DND-41 (cell line): Measurements from ENCODE around the gene BRPF1.

ENCODE experiments used
- ATAC-seq: fragments of 200-7000 bp; cut with Tn5 transposase; 3 replicates; pipeline ENCODE4 v1.9.1; 2021; ENCODE audit warnings: low read depth; ENCODE audit not compliant: insufficient read depth
- DNase-seq: peaks from one replicate; pipeline ENCODE4 v3.0.0-alpha.2; 2020
- H2AFZ ChIP-seq: 2 replicates; pipeline ENCODE4 v1.6.0; 2012; ENCODE audit warnings: low read depth, low read length
- H3K27ac ChIP-seq: 2 replicates; pipeline ENCODE4 v1.5.1; 2012; ENCODE audit warnings: low read length, inconsistent platforms
- H3K27me3 ChIP-seq: fragments of 200-600 bp; sonication (generic); 2 replicates; pipeline ENCODE4 v1.6.0; 2012; ENCODE audit warnings: low read length, mild to moderate bottlenecking, inconsistent platforms; ENCODE audit not compliant: insufficient read depth, poor library complexity
- H3K36me3 ChIP-seq: 2 replicates; pipeline ENCODE4 v1.5.1; 2012; ENCODE audit warnings: low read length, inconsistent platforms; ENCODE audit not compliant: insufficient read depth
- H3K4me1 ChIP-seq: 2 replicates; pipeline ENCODE4 v1.5.1; 2012; ENCODE audit warnings: mild to moderate bottlenecking, low read length; ENCODE audit not compliant: insufficient read depth
- H3K4me2 ChIP-seq: 2 replicates; pipeline ENCODE4 v1.6.0; 2012; ENCODE audit warnings: mild to moderate bottlenecking, moderate library complexity, low read length, inconsistent platforms; ENCODE audit not compliant: insufficient read depth
- H3K4me3 ChIP-seq, 2 experiments: fragments of 200-600 bp in 1 of 2; shearing (Covaris generic) in 1 of 2; 2 replicates each; pipeline ENCODE4 v1.5.1; 2012 to 2016; ENCODE audit warnings: inconsistent platforms in 2 of 2, low read length in 2 of 2, mild to moderate bottlenecking in 2 of 2, low read depth in 1 of 2, moderate library complexity in 1 of 2
- H3K79me2 ChIP-seq: 2 replicates; pipeline ENCODE4 v1.6.0; 2012; ENCODE audit warnings: low read length, inconsistent platforms; ENCODE audit not compliant: insufficient read depth
- H3K9ac ChIP-seq: 2 replicates; pipeline ENCODE4 v1.6.0; 2012; ENCODE audit warnings: low read depth, mild to moderate bottlenecking, inconsistent platforms, low read length, moderate library complexity
- H3K9me3 ChIP-seq: 2 replicates; pipeline ENCODE4 v1.5.1; 2012; ENCODE audit warnings: low read length, moderate library complexity, mild to moderate bottlenecking, inconsistent platforms; ENCODE audit not compliant: insufficient read depth, severe bottlenecking
- H4K20me1 ChIP-seq: 2 replicates; pipeline ENCODE4 v1.6.0; 2012; ENCODE audit warnings: low read length; ENCODE audit not compliant: insufficient read depth
- EZH2 ChIP-seq: IDR thresholded peaks from 3 replicates; pipeline ENCODE4 v1.6.1; 2012; ENCODE audit warnings: borderline replicate concordance, low read depth, mild to moderate bottlenecking, moderate library complexity, low read length, inconsistent platforms; ENCODE audit not compliant: severe bottlenecking
- TF ChIP-seq, protein P1 (sequence below): IDR thresholded peaks from 2 replicates; pipeline ENCODE4 v1.5.1; 2012; ENCODE audit warnings: borderline replicate concordance, low read length, moderate library complexity, mild to moderate bottlenecking; ENCODE audit not compliant: poor library complexity, severe bottlenecking; ENCODE audit errors: extremely low read depth

BRPF1 gene

DNA sequence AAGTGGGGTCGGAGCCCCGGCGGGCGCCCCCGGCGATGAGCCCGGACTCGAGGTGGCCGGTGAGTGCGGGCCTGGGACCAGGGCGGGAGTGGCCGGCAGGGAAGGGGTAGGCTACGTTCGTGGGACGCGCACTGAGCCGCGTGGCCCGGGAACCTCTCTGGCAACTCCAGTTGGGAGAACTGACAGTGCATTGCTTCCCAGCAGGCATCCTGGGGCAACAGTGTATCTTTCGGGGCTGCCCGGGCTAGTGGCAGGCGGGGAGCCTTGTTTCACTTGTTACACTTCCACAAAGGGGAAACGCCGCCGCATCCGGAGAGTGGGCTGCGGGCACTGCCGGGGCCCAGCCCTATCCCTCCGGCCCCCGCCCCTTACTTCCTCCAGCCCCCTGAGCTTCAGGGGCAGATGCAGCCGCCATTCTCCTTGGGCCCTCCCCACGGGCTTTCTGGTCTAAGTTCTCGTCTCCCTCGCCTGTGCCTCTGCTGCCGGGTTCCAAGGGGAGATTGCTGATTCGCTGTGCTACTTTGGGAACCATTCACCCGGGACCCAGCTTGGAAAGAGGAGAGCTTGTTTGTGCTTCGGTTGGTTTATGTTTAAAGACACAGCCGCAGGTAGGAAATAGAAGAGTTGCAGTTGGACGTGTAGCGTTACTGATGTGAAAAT, 675 bp downstream of the BRPF1 start:
- H3K79me2 ChIP-seq, result peaks cover 53% of the 10 kb centered on the region
- H3K4me1 ChIP-seq, result peaks cover 38% of the 10 kb centered on the region
- H4K20me1 ChIP-seq, result peaks cover 37% of the 10 kb centered on the region
- H3K9ac ChIP-seq, result peak overlapping the region; percentile 96
- peaks cover 44% of the 10 kb centered on the region for H3K36me3 ChIP-seq
- peak overlapping the region; percentile 95 for H3K4me2 ChIP-seq
- ATAC-seq (peak; percentile 15), DNase-seq (peak; percentile 71)
- no peak for TF ChIP-seq EZH2
- TF ChIP-seq, protein P1, sequence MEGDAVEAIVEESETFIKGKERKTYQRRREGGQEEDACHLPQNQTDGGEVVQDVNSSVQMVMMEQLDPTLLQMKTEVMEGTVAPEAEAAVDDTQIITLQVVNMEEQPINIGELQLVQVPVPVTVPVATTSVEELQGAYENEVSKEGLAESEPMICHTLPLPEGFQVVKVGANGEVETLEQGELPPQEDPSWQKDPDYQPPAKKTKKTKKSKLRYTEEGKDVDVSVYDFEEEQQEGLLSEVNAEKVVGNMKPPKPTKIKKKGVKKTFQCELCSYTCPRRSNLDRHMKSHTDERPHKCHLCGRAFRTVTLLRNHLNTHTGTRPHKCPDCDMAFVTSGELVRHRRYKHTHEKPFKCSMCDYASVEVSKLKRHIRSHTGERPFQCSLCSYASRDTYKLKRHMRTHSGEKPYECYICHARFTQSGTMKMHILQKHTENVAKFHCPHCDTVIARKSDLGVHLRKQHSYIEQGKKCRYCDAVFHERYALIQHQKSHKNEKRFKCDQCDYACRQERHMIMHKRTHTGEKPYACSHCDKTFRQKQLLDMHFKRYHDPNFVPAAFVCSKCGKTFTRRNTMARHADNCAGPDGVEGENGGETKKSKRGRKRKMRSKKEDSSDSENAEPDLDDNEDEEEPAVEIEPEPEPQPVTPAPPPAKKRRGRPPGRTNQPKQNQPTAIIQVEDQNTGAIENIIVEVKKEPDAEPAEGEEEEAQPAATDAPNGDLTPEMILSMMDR, result no peak
- H3K4me3 ChIP-seq, result peak overlapping the region; percentile 84 to 88
- no peaks in the 10 kb centered on the region for H3K9me3 ChIP-seq
- peak overlapping the region; percentile 100 for H3K27ac ChIP-seq
- no peaks in the 10 kb centered on the region for H3K27me3 ChIP-seq
- peak overlapping the region; percentile 98 for H2AFZ ChIP-seq

DNA sequence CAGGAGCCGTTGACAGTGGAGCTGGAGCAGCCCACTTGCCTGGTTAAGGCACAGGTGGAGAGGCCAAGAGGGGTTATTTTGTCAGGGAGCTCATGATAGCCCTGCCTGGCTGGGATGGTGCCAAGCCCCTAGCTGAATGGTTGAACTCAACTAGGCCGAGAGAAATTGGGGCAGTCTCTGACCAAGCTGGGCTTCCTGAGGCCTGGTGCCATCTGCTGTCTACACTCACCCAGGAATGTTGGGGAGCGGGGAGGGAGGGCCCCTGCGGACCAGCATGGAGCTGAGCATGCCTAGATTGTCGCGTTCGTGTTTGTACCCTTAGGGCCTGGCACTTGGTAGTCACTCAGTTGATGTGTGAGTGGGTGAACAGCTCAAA, 1.2 kb downstream of the BRPF1 start:
- Histone ChIP-seq H3K36me3 (peaks cover 49% of the 10 kb centered on the region), H3K27me3 (no peaks in the 10 kb centered on the region), H3K4me2 (peak overlapping the region; percentile 95), H2AFZ (no peak overlapping the region), H3K79me2 (peaks cover 57% of the 10 kb centered on the region), H3K9me3 (no peaks in the 10 kb centered on the region), H3K27ac (peak overlapping the region; percentile 100), H3K9ac (peak overlapping the region; percentile 96), H3K4me3 (peak overlapping the region; percentile 84 to 88; a peak in 3 of 4 replicates), H3K4me1 (peaks cover 38% of the 10 kb centered on the region), H4K20me1 (peaks cover 39% of the 10 kb centered on the region)
- TF ChIP-seq EZH2, result no peak
- TF ChIP-seq, protein P1, result no peak
- DNase-seq, result no peak
- ATAC-seq, result no peak

DNA sequence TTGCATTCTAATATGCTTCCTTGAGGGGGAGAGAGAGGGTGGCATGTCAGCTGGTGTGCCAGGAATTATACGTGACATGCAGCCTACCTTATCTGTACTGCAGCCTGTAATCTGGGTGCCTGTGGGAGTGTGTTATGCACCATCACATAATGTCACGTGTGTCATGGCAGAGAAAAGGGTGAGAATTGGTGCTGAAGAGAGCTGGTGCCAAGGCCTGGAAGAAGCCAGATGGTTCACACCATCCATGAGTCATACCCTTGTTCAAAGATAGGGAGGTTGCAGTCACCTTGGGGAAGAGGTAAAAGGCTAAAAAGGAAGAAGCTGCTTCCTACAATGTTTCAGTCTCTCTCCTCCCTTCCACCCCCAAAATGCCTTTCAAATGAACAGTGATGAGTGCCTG, 5.3 kb downstream of the BRPF1 start:
- H3K9me3 ChIP-seq, result no peaks in the 10 kb centered on the region
- no peak overlapping the region for H3K27ac ChIP-seq
- TF ChIP-seq EZH2, result no peak
- TF ChIP-seq, protein P1, result no peak
- H3K36me3 ChIP-seq, result peaks cover 90% of the 10 kb centered on the region
- no peak overlapping the region for H3K4me2 ChIP-seq
- peaks cover 67% of the 10 kb centered on the region for H4K20me1 ChIP-seq
- H3K27me3 ChIP-seq, result no peaks in the 10 kb centered on the region
- DNase-seq (no peak), ATAC-seq (no peak)
- no peak overlapping the region for H2AFZ ChIP-seq
- peaks cover 65% of the 10 kb centered on the region for H3K79me2 ChIP-seq
- no peak overlapping the region for H3K4me3 ChIP-seq
- peaks cover 28% of the 10 kb centered on the region for H3K4me1 ChIP-seq
- H3K9ac ChIP-seq, result no peak overlapping the region
